Ammon's horn (tissue), 1 donor: ENCODE results near the gene BCL2L11.
A peak's percentile ranks its signal among the peaks of the same experiment; 100 is the strongest.

Experiments
- DNase-seq: peaks from one replicate; pipeline ENCODE4 v3.0.0-alpha.2; 2016; ENCODE audit warnings: low spot score

The BCL2L11 gene

DNA sequence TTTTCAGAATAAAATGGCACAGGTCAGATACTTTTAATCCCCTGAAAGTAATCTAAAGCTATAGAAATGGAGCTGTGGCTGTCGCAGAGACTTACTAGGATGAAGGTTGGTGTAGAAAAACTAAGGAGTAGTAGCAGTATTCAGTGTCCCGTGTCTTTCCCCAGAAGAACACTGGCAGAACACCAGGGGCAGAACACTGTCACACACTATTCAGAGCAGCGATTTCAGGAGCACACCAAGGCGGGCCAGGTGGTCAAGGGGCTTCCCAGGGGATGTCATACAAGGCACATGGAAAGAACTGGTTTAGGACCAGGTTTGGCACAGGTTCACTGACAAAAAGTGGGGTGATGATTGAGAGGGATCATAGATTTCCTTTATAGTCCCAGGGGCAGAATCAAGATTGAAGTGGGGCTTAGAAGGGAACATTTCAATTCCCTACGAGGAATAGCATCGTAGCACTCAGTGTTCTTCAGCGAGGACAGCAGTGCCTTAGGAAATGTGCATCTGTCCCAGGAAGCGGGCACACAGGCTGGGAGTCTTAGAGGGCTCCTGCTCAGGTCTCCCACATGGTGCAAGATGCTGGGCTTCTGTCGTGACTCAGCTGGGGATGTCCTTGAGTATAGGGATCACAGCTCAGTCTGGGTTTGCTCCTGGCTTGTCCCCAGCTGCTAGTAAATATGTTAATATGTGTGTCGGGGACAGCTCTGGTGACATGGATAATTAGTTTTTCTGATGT, 22.6 kb downstream of the BCL2L11 start:
- no peak for DNase-seq

DNA sequence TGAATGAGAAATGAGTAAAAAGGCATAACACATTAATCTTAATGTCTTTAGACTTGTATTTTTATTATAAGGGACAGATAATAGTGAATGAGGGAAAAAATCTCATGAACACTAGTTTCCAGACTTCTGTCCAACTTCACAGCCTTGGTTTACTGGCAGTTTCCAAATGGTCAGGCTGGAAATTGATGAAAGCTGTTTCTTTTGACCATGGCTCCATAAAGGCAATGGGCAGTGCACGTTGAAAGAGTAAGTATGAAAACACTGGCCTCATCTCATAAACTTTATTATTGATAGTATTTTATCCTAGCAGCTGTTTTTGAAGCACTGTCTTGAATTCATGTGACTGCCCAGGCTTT, 23.1 kb downstream of the BCL2L11 start:
- DNase-seq: no peak

DNA sequence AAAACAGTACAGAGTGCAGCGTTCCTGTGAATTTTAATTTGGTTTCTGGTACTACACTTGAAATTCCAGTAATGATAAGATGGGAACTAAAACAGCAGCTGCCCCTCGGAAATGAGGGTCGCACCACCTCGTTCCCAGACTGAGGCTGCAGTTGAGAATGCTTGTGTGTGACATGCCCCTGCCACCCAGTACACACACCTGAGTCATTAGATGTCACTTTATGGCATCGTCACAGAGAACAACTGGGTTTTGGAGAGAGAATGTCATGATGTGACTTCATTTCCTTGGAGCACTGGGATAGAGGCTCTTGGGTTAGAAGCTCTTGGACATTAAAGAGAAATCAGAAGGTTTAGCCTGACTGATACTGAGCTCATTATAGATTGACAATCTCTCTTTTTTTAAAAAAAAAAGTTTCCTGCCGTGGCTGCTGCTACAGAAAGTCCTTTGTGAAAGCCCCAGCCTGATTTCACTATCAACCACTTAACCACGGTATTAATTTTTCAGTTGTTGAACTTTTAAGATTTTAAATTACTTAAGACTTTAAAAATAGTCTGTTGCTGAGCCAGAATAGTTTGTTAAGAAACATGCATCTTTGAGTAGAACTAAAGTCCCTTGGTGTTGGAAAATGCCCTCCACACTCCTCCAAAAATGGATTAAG, 24.5 kb downstream of the BCL2L11 start:
- no peak for DNase-seq

DNA sequence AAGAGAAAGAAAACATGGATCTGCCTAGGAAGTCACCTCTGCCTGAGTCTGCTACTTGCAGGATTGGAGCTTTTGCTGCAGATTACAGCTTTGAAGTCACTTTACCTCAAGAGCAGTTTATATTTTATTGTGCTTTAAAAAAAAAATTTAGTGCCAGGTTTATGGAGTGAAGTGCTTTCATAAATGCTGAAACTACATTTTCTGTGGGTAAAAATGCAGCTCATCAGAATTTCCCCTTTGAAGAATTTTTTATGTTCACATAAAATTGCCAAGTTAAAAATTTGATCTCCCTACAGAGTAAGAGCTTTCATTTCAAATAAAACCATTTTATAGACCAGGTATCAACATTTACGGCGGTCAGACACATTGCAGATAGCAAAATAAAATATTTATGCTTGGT, 25.2 kb downstream of the BCL2L11 start:
- no peak for DNase-seq

DNA sequence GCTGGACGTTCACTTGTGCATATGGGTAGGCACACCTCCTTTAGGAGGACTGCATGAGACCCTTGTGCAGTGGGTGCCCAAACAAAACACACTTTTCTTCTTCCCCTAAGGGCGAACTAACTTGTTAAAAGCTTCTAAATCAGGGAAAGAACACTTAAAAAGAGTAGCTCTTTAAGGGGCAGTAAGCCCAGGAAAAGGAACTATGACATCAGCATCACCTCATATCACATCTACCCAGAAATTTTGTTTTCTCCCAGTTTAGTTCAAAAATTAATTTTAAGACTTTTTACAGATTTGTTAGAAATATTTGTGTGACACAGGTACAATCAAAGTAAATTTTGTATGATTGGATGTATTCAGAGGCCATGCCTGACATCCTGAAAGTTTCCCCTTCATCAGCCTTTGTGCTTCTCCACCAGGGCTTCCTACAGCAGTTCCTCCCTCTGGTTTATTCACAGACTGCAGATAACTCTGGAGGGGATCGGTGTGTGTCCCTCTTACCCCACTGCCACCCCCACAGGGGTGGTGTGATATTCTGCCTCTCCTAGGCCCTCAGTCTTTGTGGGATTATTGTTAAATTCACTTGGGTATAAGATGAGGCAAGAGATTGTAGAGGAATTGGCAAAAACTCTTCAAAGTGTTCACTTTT, 27.6 kb downstream of the BCL2L11 start:
- DNase-seq: no peak

DNA sequence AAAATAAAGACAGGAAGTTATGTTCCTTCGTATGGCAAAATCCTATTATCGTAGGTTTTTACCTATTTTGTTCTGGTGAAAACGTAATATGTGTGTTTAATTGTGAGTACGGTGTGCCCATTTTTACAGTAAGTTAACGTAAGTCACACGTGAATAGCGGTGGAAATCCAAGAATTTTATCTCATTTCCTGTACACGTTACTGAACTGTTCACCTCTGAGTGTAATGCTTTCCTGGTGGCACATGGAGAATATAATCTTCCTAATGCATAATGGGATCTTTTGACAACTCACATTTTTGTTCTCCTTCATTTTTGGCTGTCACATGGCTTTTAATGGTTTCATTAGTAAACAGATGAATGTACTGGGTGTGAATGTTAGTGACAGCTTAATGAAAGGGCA, 28.2 kb downstream of the BCL2L11 start:
- no peak for DNase-seq

DNA sequence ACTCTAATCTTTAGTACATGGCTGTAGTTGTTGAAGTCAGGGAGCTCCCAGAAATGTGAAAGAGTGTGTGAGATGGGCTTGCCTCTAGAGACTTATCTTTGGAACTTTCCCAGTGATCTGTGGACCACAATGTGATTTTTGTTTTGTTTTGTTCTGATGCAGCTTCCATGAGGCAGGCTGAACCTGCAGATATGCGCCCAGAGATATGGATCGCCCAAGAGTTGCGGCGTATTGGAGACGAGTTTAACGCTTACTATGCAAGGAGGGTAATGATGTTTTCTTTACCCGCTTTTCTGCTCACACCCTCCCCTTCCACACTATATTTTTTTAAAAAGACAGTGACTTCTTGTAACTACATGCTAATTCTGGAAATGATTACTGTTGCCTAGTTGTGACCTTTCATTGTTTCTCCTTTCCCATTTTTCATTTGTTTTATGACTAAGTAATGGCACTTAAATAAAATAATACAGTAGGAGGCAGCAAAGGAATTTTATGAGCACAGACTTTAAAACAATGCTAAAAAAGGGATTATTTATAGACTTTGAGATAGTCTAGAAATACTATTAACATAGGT, 29.3 kb downstream of the BCL2L11 start:
- no peak for DNase-seq

DNA sequence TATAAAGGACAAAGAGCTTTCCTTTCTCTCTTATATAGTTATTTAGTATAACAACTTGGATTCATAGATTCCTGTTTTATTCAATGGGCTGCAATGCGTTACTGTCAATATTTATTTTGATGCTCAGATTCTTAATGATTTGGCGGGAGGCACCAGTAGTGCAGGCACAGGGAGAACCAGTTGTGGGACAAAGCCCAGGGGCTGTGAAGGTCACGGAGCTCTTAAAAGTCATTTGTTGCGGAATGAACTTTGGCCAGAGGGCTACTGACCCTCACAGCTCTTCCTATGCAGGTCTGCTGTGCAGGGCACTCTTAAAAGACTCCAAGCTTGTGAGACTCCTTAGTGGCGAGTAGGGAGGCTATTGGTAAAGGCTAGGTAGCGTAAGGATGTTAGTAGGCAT, 34.0 kb downstream of the BCL2L11 start:
- no peak for DNase-seq

DNA sequence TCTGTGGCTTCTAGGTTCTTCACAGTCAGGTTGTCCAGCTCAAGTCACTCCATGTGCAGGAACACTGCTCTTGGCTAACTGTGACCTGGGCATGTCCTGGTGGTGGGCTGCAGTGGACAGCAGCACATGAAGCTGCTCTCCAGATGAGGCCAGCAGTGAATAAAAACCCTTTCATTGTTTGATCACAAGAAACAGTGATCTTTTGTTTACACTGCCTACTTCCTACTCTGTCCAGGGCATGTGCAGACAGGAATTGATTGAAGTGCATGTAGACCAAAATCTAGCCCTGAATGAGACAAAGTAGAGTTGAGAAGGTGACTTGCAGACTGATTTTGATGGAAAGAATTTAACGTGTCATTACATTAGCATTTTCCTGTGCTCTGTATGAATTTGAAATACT, 34.9 kb downstream of the BCL2L11 start:
- peak; percentile 57 for DNase-seq

DNA sequence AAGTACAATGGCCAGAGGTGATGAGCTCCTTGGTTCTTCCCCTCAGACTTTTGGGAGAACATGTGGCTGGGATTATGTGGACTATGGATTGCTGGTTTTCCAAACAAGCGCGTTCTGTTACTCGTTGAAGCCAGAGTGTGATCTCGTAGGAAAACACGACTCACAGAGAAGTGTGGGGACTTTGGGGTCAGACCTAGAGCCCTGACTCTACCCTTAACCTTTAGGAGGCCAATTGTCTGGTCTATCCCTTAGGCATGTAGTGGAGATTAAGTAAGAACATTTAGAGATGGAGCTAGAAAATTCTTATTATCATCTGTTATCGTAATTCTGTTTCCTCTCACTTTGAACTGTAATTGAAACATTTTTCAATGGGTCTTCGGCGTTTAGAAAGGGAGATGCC, 35.8 kb downstream of the BCL2L11 start:
- no peak for DNase-seq

DNA sequence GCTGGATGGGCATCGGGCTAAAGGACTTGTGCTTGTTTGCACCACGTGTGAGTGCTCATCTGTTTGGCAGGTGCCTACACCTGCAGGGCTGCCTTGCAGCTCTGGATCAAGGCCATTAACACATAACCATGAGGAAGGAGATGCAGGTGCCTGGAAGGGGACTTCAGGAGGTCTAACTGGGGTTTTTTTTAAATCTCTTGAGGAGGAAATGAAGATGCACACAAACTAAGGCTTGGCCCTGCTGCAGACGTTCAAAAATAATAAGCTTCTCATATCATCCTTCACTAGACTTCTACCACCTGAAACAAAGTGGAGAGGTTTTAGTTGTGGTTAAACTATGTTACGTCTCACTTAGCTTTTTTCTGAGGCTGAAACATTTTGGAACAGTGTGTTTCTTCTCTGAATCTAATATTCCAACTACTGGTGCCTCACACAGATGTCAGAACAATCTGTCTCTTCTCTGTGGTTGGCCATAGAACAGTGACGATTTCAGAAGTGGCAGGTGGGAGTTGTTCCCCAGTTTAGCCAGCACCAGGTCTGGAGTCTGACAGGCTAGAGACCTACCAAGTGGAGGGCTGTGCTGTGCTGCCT, 36.5 kb downstream of the BCL2L11 start:
- DNase-seq: no peak

DNA sequence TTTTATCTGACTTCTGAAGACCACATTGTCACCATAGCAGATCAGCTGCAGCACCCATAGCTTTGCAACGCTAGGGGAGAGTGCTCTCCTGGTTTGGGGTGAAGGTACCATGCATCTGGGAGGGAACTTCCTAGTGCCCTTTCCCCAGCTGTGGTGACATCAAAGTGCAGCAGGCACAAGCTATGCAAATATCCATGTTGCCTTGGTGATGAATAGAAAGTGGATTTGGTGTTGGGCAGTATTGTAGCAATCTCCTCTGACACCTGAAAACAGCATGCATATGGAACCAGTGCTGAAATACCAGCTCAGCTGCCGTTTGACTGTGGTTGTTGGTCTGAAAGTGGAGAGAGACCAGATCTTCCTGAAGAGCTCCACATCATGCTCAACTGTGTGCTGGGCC, 37.1 kb downstream of the BCL2L11 start:
- DNase-seq: no peak

DNA sequence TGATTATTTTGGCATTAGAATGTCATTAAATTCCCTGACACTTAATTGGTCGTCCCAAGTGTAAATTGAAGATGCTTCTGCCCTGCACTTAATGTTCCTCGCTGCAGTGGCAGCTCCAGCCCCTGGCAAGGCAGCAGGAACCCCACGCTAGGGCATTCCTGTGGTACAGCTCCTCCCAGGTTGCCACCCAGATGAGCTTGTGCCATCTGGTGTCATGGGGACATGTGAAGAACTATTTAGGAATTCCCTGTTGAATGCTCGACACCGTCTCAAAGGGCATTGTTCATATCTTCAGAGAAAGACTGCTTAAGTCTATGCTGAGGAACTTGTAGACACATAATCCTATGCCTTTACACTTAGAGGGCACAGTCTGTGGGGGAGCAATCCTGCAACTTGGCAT, 38.9 kb downstream of the BCL2L11 start:
- DNase-seq: no peak

DNA sequence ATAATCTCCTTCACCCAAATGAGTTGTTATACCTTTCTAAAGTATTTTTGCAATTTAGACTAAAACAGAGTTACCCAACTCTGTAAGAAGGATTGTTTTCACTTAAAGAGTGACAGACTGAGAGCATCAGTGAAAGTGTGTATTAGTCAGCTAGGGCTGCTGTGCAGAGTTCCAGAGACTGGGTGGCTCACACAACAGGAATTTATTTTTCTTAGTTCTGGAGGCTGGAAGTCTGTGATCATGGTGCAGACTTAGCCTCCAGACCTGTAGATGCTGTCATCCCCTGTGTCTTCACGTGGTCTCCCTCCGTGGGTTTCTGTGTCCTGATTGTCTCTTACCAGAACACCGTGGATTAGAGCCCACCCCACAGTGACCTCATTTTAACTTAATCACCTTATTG, 40.0 kb downstream of the BCL2L11 start:
- DNase-seq: no peak

DNA sequence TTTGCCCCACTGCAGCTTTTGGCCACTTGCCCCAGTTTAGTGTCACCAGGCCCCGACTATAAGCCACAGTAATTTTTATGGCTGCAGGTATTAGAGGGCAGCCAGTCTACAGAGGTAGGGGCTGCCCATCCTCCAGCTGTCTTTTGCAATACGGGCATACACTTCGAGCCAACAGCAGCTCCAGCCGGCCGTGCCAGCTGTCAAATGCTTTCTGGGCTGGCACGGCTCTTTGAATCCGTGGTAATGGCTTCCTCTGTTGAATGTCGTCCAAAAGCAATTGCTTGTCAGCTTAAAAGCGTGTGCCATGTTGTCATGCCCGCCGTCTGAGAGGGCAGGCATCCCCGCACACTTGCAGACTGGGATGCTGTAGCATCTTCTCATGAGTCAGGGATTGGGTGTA, 41.3 kb downstream of the BCL2L11 start:
- DNase-seq: peak; percentile 83

DNA sequence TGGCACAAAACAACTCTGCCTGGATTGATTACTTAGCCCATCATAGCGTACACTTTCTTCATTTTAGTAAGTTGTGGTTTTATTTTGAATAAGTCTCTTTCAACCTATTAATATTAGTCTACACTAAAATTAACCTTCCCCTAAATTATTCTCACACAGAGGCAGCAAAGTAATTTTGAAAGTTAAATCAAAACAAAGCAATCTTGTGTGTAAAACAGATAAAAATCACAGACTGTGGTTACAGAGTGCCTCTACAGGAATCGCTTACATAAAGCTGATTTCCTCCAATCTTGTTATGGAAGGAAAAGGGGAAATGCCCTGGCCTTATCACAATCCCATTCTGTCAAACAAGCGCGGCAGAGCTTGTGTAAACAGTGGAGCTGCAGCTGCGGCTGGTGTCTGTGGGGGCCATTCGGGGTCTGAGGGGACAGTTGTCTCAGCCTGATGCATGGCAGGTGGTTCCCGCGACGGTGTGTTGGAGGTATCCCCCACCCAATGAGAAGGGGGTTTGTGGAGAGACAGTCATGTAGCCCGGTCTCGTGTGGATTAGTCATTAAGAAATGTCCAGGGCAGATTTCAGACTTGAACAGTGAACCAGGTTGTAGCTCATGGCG, 42.1 kb downstream of the BCL2L11 start:
- no peak for DNase-seq

DNA sequence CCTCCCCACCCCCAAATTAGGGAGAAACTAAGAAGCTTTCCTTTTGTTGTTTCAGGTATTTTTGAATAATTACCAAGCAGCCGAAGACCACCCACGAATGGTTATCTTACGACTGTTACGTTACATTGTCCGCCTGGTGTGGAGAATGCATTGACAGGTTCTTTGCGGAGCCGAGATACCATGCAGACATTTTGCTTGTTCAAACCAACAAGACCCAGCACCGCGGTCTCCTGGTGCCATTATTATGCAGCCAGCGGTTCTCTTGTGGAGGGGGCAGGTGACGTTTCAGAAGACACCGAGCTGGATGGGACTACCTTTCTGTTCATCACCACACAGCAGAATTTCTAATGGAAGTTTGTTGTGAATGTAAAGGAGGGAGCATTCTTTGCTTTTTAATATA, 43.4 kb downstream of the BCL2L11 start:
- no peak for DNase-seq

DNA sequence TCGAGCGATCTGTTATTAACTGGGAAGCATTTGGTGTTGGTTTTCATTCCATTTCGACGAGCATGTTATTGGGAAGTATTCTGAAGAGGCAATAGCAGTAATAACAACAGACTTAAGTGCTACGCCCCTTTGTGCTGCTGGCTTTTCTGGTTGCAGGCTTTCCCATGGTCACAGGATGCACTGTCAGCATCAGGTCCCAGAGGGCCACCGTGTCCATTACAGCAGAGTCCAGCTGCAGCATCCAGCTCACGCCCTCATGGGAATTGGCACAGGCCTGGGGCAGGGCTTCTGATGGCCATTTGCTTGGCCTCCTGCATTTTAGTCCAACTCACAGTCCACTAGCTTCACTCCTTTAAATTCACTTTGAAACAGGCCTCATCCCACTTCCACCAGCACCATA, 44.4 kb downstream of the BCL2L11 start:
- no peak for DNase-seq

DNA sequence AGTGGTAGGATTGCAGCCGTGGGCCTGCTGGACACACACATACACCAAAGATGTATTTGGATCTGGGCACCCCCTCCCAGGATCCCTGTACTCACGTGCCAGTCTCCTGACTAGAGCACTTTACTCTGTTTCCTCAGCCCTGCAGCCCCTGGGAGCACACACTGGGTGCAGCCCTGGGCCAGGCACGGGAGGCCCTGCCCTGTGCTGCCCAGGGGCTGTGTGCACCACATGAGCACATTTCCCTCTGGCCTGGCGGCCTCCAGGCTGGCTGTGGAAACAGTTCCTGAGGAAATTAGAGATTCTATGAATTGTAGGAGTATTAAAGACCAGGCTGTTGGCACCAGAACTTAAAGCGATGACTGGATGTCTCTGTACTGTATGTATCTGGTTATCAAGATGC, 45.4 kb downstream of the BCL2L11 start:
- DNase-seq: no peak

DNA sequence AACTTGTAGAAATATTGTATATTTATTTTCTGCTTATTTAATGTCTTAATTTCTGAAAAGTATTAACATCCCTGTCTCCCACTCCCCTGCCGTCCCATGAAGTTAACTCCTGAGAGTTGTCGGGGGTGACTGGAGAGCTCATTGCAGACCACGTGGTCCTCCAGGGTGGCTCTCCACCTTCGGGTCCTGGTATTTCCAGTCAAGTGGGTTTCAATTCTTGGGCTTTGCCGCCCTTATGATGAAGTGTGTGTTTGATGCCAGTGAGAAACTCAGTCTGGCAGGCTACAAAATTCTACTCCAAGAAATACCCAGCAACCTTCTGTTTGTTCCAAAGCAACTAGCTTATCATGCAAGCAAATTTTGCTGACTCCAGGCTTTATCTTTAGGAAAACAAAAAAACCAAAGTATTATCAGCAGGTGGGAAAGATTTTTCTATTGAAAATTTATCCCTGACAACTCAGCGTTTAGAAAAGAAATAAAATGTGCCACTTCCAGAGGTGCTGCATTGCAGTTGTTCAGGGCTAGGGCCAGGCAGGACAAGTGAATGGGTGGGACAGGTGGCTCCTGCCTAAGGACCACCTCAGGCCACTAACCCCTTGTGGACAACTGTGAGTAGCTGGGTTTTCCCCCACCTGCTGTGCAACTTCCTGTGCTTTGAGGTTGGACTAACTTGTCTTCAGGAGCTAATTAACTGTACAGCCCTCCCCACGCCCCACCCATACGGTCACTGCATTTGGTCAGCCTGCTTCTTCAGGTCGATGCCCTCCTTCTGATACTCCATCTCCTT, 46.6 kb downstream of the BCL2L11 start:
- DNase-seq: no peak

DNA sequence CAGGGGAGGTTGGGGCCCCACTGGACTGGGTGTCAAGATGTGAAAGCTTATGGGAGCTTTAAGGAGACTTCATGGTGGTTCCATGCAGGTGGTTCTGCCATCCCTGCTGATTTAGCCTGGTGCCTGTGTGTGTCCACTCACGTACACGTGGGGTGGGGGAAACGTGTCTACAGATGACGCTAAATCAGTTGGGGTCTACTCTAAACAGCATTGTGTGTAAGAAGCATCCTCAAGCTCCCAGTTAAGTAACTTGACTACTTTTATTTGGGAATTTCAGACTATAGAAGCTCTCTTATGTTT, 47.1 kb downstream of the BCL2L11 start:
- DNase-seq: no peak
